ENCODE results near the gene NOS1AP.

GRCh38 chr1:162056043-162056442 lies 13.4 kb upstream of the NOS1AP start:
- TF ChIP-seq, protein P1, sequence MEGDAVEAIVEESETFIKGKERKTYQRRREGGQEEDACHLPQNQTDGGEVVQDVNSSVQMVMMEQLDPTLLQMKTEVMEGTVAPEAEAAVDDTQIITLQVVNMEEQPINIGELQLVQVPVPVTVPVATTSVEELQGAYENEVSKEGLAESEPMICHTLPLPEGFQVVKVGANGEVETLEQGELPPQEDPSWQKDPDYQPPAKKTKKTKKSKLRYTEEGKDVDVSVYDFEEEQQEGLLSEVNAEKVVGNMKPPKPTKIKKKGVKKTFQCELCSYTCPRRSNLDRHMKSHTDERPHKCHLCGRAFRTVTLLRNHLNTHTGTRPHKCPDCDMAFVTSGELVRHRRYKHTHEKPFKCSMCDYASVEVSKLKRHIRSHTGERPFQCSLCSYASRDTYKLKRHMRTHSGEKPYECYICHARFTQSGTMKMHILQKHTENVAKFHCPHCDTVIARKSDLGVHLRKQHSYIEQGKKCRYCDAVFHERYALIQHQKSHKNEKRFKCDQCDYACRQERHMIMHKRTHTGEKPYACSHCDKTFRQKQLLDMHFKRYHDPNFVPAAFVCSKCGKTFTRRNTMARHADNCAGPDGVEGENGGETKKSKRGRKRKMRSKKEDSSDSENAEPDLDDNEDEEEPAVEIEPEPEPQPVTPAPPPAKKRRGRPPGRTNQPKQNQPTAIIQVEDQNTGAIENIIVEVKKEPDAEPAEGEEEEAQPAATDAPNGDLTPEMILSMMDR (IDR thresholded peaks at IDR 0.05; ENCODE audit: low read depth, low read length, poor library complexity, severe bottlenecking), result peak; percentile 75
- no peak for TF ChIP-seq EZH2phosphoT487 (IDR thresholded peaks at IDR 0.05; ENCODE audit: borderline replicate concordance, low read length)

All from DOHH2 (cell line).